Esophagus muscularis mucosa (tissue), 3 donors: Measurements from ENCODE around the gene RGL3.

Experiments used
- CTCF ChIP-seq, 3 experiments: fragments of 200-600 bp in 2 of 3; fragments of 450-650 bp in 1 of 3; sonication (generic) in 2 of 3; IDR thresholded peaks; one replicate each; pipeline ENCODE4 v1.5.1; 2017 to 2019; ENCODE audit warnings: antibody characterized with exemption in 3 of 3, mild to moderate bottlenecking in 2 of 3, moderate library complexity in 1 of 3
- POLR2A ChIP-seq: fragments of 450-650 bp; IDR thresholded peaks from one replicate; pipeline ENCODE4 v1.6.1; 2017; ENCODE audit warnings: antibody characterized with exemption, moderate library complexity, mild to moderate bottlenecking, low read depth
- POLR2AphosphoS5 ChIP-seq, 2 donors: sonication (generic); formaldehyde crosslinking; IDR thresholded peaks; one replicate each; pipeline ENCODE4 v1.6.1; 2017; ENCODE audit warnings: antibody characterized with exemption in 2 of 2

GRCh38 chr19:11356676-11357550 lies 62.2 kb downstream of the RGL3 start:
- no peak for TF ChIP-seq CTCF (IDR thresholded peaks at IDR 0.05)
- no peak for TF ChIP-seq POLR2AphosphoS5 (IDR thresholded peaks at IDR 0.05)
- TF ChIP-seq POLR2A: no peak
